Subcutaneous abdominal adipose tissue (tissue), 5 donors: ENCODE results near the gene KRT32.

Experiments
- H3K27ac ChIP-seq: one replicate; pipeline ENCODE4 v1.7.0; 2013; ENCODE audit warnings: low read depth, mild to moderate bottlenecking, inconsistent platforms, low read length, moderate library complexity
- H3K27me3 ChIP-seq, 5 donors: one replicate each; pipeline ENCODE4 v1.7.0; 2013; ENCODE audit warnings: low read length in 5 of 5, inconsistent platforms in 1 of 5; ENCODE audit not compliant: control insufficient read depth in 5 of 5, insufficient read depth in 4 of 5
- H3K36me3 ChIP-seq, 5 donors: one replicate each; pipeline ENCODE4 v1.7.0; 2013; ENCODE audit warnings: low read length in 5 of 5; ENCODE audit not compliant: control insufficient read depth in 5 of 5, insufficient read depth in 5 of 5
- H3K4me1 ChIP-seq, 5 donors: one replicate each; pipeline ENCODE4 v1.7.0; 2013; ENCODE audit warnings: low read length in 5 of 5, mild to moderate bottlenecking in 3 of 5, moderate library complexity in 1 of 5; ENCODE audit not compliant: control insufficient read depth in 5 of 5, insufficient read depth in 5 of 5
- H3K4me3 ChIP-seq, 5 donors: one replicate each; pipeline ENCODE4 v1.7.0; 2013; ENCODE audit warnings: low read length in 5 of 5, low read depth in 1 of 5
- H3K9ac ChIP-seq, 5 donors: one replicate each; pipeline ENCODE4 v1.7.0; 2013; ENCODE audit warnings: low read length in 5 of 5, mild to moderate bottlenecking in 4 of 5, moderate library complexity in 3 of 5
- H3K9me3 ChIP-seq, 5 donors: one replicate each; pipeline ENCODE4 v1.7.0; 2013; ENCODE audit warnings: low read length in 5 of 5; ENCODE audit not compliant: control insufficient read depth in 5 of 5
- donor health status: healthy.
- donor health status: healthy.
- donor health status: healthy.
- donor health status: healthy.
- donor health status: healthy.

KRT32 gene

GRCh38 chr17:41466988-41467387 lies at the start of gene KRT32:
KRT32 (minus strand) TSS chr17:41467386; CDS start chr17:41467325, 61 bp downstream.
- no peak within 1 kb of the TSS for H3K4me3 ChIP-seq
- no peak within 1 kb of the TSS for H3K9ac ChIP-seq
- peaks cover 0 to 11% (median 7%) of the 10 kb centered on the region in 5 donors for H3K9me3 ChIP-seq
- H3K27me3 ChIP-seq: peaks cover 4 to 13% (median 6%) of the 10 kb centered on the region in 5 donors
- no peaks in the 10 kb centered on the region for H3K4me1 ChIP-seq
- H3K27ac ChIP-seq: no peak within 1 kb of the TSS
- H3K36me3 ChIP-seq: no peaks in the 10 kb centered on the region

- peaks cover 10 to 22% (median 13%) of the 10 kb centered on the region in 5 donors for H3K27me3 ChIP-seq
- no peaks in the 10 kb centered on the region for H3K4me1 ChIP-seq
- H3K9me3 ChIP-seq: no peaks in the 10 kb centered on the region
- H3K9ac ChIP-seq: no peak overlapping the region
- H3K36me3 ChIP-seq: no peaks in the 10 kb centered on the region
- H3K4me3 ChIP-seq: no peak overlapping the region
- no peak overlapping the region for H3K27ac ChIP-seq
Measured at GRCh38 chr17:41516830-41517283, 49.7 kb upstream of the KRT32 start.

- Histone ChIP-seq H3K36me3 (no peaks in the 10 kb centered on the region), H3K4me3 (no peak overlapping the region), H3K9ac (no peak overlapping the region)
Measured at GRCh38 chr17:41516147-41516829, 49.1 kb upstream of the KRT32 start.

GRCh38 chr17:41513168-41513547 lies 46.0 kb upstream of the KRT32 start:
- H3K9ac ChIP-seq: no peak overlapping the region
- H3K27ac ChIP-seq: no peak overlapping the region
- H3K4me1 ChIP-seq: no peaks in the 10 kb centered on the region
- peaks cover 5 to 15% (median 9%) of the 10 kb centered on the region in 5 donors for H3K27me3 ChIP-seq
- H3K36me3 ChIP-seq: no peaks in the 10 kb centered on the region
- H3K9me3 ChIP-seq: no peaks in the 10 kb centered on the region
- no peak overlapping the region for H3K4me3 ChIP-seq

More at GRCh38 chr17:41516147-41516829, 49.1 kb upstream of the KRT32 start:
- H3K4me1 ChIP-seq: no peaks in the 10 kb centered on the region
- H3K27ac ChIP-seq: no peak overlapping the region
- H3K9me3 ChIP-seq: no peaks in the 10 kb centered on the region
- peaks cover 10 to 19% (median 13%) of the 10 kb centered on the region in 5 donors for H3K27me3 ChIP-seq

- H3K9ac ChIP-seq: no peak overlapping the region
- H3K4me1 ChIP-seq: no peaks in the 10 kb centered on the region
- no peak overlapping the region for H3K27ac ChIP-seq
- peaks cover 5 to 14% (median 10%) of the 10 kb centered on the region in 5 donors for H3K27me3 ChIP-seq
- no peaks in the 10 kb centered on the region for H3K36me3 ChIP-seq
- H3K4me3 ChIP-seq: no peak overlapping the region
- H3K9me3 ChIP-seq: no peaks in the 10 kb centered on the region
Measured at GRCh38 chr17:41512546-41513167, 45.5 kb upstream of the KRT32 start.

GRCh38 chr17:41511716-41512115 lies 44.5 kb upstream of the KRT32 start:
- Histone ChIP-seq H3K4me1 (no peaks in the 10 kb centered on the region), H3K36me3 (no peaks in the 10 kb centered on the region), H3K27ac (no peak overlapping the region), H3K9me3 (no peaks in the 10 kb centered on the region), H3K9ac (no peak overlapping the region), H3K27me3 (peaks cover 4 to 14% (median 11%) of the 10 kb centered on the region in 5 donors), H3K4me3 (no peak overlapping the region)

GRCh38 chr17:41511116-41511515 lies 43.9 kb upstream of the KRT32 start:
- Histone ChIP-seq H3K27me3 (peaks cover 1 to 14% (median 9%) of the 10 kb centered on the region in 5 donors), H3K9me3 (no peaks in the 10 kb centered on the region), H3K36me3 (no peaks in the 10 kb centered on the region), H3K9ac (no peak overlapping the region), H3K4me1 (no peaks in the 10 kb centered on the region), H3K4me3 (no peak overlapping the region), H3K27ac (no peak overlapping the region)

GRCh38 chr17:41510251-41511065 lies 43.3 kb upstream of the KRT32 start:
- H3K9ac ChIP-seq: no peak overlapping the region
- no peaks in the 10 kb centered on the region for H3K36me3 ChIP-seq
- no peak overlapping the region for H3K4me3 ChIP-seq
- no peaks in the 10 kb centered on the region for H3K4me1 ChIP-seq
- no peaks in the 10 kb centered on the region for H3K9me3 ChIP-seq
- H3K27ac ChIP-seq: no peak overlapping the region
- peaks cover 0 to 10% (median 8%) of the 10 kb centered on the region in 5 donors for H3K27me3 ChIP-seq

- no peaks in the 10 kb centered on the region for H3K36me3 ChIP-seq
- H3K9ac ChIP-seq: no peak overlapping the region
- H3K4me1 ChIP-seq: no peaks in the 10 kb centered on the region
- no peak overlapping the region for H3K27ac ChIP-seq
- H3K4me3 ChIP-seq: no peak overlapping the region
- H3K27me3 ChIP-seq: peaks cover 0 to 9% (median 5%) of the 10 kb centered on the region in 5 donors
- no peaks in the 10 kb centered on the region for H3K9me3 ChIP-seq
Measured at GRCh38 chr17:41507315-41507880, 40.2 kb upstream of the KRT32 start.
